GM18508 (cell line): Measurements from ENCODE around the gene LNX2.
"Not testable (repeated sequence)": the region's sequence is repeated elsewhere in the genome, so short reads cannot be mapped to it uniquely, and the experiment has no call there.

ENCODE experiments used
- ATAC-seq: cut with Tn5 transposase; IDR thresholded peaks from one replicate; pipeline ENCODE4 v1.9.1; 2021; ENCODE audit warnings: moderate number of reproducible peaks; ENCODE audit not compliant: insufficient read depth, unreplicated experiment

The LNX2 gene

DNA sequence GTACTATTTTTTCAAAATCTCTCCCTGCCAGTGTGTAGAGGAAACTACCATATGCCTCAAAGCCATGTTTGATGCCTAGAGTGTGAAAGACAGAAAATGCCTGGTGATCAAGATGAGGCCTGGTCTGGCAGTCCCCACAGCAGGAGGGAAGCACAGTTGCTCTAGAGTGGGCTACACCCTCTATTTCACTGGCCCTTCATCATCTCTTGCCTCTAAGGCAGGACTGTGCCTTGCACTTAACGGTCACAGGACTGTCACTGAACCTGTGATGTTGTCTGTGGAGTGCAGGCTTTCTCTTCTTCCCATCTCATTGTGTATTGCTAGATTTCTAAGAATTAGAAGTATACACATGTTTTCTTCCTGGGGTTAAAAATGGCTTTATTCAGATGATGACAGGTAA, 17.7 kb upstream of the LNX2 start:
- ATAC-seq = no peak

DNA sequence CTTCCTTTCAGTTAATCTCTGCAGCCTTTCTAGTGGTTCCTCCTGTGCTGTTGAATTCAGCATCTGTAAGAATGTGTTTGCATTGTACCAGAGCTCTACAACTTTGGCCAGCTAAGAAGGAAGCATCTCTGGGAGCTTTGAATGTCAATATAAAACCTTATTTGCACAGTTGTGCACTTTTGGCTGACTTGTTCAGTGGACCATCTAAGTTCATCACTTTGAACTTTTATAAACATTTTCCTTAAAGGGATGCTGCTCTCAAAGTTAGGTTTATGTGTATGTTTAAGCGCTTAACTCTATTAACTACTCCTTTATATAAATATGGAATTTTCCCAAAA, 16.9 kb upstream of the LNX2 start:
- ATAC-seq = no peak

- ATAC-seq = no peak
Observed at GRCh38 chr13:27636589-27637288, 16.4 kb upstream of the LNX2 start.

DNA sequence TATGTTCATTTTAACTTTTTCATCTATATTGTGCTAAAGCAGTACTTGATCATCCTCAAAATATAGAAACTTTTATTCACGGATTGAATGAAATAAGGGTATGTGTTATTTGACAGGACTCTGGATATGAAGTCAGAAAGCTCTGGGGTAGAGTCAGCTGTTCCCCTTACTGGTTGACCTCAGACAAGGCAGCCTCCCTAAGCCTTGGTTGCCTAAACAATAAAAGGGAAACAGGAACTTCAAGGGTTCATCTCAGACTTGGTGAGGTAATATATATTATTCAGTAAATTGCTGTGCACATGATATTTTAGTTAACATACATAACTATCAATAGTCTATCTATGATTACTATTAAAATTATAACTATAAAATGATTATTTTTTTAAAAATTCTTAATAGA, 14.9 kb upstream of the LNX2 start:
- ATAC-seq = no peak

DNA sequence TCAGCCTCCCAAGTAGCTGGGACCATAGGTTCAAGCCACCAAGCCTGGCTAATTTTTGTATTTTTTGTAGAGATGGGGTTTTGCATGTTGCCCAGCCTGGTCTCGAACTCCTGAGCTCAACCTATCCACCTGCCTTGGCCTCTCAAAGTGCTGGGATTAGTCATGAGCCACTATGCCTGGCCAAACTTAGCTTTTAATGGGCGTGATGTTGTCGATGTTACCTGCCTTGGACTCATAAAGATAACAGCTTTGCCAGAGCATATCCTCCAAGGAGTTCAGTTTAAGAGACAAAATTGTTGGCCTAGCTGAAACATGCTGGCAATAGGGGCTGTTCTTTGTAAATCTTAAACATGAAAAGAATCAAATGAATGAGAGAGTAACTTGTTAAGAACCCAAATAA, 14.5 kb upstream of the LNX2 start:
- ATAC-seq = no peak

DNA sequence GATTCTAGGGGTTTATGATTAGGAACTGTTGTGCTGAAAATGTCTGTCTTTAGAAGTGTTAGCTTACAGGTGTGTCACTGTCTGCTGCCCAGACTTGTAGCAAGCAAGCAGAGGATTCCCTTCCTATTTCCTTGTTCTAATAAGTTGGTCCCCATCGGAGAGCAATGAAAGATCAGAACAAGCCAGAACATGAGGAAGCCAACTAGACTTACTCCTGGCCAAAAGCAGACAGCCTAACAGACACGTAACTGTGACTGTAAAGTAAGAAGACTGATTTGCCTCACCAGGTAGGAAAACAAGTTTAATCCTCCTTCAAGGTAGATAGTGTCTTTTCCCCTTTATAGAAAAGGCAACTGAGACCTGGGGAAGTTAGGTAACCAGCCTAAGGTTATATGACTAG, 13.9 kb upstream of the LNX2 start:
- ATAC-seq = no peak

DNA sequence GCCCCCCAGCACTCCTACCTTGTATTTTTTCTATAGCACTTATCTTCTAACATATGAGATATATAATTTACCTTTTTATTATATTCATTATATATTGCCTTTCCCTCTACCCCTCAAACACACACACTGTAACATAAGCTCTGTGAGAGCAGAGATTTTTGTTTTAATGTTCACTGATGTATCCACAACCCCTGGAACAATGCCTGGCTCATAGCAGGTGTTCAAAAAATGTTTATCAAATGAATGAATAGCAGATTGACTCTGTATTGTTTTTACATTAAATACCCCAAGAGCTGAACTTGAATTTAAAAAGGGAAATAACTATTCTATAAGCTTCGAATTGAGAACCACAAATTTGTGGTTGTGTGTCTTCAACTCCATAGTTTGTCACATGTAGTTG, 12.3 kb upstream of the LNX2 start:
- no peak for ATAC-seq

- no peak for ATAC-seq
Observed at GRCh38 chr13:27632214-27632613, 11.9 kb upstream of the LNX2 start.

- no peak for ATAC-seq
Observed at GRCh38 chr13:27631665-27632064, 11.3 kb upstream of the LNX2 start.

GRCh38 chr13:27631156-27631555, 10.8 kb upstream of the LNX2 start:
- ATAC-seq = no peak

- ATAC-seq = not testable (repeated sequence)
Observed at GRCh38 chr13:27628766-27629165, 8.4 kb upstream of the LNX2 start.

DNA sequence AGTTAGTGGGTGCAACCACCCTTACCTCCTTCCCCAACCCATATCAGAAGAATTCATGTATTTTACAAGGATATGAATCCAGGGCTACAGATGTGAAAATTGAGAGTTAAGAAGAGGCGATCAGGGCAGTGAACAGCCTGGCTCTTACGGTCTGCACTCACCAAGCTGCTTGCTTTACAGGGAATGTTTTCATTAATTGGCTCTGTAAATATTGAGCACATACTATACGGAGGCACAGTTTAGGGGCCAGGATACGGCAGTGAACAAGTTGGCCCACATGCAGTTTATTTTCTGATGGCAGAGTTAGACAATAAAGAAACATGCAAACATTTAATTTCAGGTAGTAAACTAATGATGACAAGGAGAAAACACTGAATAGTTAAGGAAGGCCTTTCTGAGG, 7.8 kb upstream of the LNX2 start:
- ATAC-seq = no peak

DNA sequence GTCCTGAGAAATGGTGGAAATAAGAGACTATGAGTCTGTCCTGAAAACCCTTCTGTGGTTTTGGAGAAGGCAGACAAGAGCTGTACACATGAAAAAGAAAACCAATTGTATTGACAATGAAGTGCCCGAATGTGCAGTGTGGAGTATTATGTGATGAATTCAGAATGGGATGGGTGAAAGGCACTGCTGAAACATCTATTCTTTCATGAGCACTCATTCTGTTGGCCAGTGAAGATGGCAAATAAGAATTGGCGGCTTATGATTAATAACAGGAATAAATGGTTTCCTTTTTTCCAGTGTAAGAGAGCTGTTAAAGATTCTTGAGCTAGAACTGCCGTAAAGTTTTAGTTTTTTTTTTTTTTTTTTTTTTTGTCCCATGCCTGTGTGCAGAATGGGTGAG, 7.1 kb upstream of the LNX2 start:
- no peak for ATAC-seq

DNA sequence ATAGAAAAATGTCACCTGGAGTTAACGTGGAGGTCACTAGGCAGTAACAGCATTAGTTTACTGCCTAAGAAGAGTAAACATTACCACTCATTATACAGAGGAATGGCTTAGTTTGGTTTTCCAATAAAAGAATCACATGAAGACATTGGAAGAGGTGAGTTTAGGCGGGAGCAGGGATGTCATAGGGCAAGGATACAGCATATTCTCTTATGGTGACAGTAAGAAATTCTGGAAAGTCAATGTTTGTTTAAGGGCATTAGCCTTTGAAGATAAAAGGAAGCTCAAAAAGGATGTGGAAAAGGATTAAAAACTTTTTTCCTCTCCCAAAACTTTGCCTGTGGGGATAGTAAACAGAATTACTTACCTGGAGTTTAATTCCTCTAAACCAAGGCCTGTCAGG, 5.5 kb upstream of the LNX2 start:
- no peak for ATAC-seq

GRCh38 chr13:27624071-27624470, 3.7 kb upstream of the LNX2 start:
- ATAC-seq = no peak

DNA sequence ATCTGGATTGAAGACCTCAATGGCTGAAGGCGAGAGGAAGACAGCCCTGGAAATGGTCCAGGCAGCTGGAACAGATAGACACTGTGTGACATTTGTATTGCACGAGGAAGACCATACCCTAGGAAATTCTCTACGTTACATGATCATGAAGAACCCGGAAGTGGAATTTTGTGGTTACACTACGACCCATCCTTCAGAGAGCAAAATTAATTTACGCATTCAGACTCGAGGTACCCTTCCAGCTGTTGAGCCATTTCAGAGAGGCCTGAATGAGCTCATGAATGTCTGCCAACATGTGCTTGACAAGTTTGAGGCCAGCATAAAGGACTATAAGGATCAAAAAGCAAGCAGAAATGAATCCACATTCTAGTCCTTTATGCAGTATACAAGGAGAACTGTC, 2.6 kb upstream of the LNX2 start:
- ATAC-seq = no peak

DNA sequence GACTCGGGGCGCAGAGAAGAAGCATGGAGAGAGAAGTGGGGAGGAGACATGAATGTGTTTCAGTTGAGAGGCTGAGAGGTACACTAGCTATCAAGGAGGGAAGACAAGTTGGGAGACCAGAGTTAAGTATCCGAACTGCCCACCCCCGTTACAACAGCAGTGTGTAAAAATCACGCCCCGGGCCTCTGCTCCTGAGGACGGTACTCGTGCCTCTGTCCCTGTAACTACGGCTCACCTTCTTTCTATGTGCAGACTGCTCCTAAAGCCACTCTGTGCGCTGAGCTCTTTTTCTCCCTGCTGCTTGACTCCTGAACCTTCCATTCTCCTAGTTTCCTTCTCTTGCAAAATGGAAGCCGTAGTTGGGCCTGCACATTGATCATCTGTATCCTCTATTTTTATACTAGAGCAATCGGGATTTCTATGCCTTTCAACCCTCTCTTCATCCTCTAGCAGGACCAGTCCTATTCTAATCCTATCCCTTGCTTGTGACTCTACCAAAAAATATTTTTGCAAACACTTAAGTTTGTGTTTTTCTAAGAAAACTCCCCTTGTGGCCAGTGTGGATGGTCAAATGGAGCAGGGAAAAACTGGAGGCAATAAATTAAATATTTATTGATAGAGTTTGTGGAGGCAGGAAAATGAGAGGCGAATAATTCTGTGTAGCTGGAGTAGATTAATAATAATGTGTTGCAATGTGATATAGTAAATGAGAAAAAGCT, 1.9 kb upstream of the LNX2 start:
- ATAC-seq = no peak

DNA sequence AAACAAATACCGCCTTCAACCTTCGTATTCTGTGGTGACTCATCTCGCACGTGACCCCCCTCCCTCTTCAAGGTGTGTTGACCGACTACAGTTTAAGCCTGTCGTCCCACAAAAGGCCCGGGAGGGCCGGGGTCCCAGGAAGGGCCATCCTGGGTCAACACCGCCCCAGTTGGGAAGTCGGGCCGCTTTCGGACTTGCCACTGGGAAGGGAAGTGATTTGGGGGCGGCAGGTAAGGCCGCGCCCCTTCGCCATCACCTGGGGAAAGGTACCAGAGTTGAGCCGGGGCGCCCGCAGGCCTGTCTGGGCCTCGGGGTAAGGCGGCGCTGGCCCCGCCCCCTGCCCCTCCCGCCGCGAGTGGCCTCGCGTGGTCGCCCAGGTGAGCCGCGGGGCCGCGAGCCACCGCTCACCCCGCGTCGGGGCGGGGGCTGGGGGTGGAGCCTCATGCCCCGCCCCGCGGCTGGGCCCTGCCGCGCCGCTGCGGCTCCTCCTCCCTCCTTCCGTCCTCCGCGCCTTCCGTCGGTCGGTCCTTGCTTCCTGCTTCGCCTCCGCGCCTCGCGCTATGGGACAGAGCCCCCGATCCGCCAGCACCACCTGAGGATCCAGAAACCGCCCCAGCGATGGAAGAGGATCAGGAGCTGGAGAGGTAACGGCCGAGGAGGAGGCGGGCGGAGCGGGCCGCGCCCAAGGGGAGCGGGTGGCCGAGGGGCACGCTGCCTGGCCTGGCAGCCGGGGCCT, 1.2 kb upstream of the LNX2 start, which contains the start of gene POLR1D:
TSS of gene POLR1D (plus strand) at position 527 of the 736 bp plus-strand sequence. CDS start at position 619, 92 bp downstream.
- peak; percentile 32 for ATAC-seq

DNA sequence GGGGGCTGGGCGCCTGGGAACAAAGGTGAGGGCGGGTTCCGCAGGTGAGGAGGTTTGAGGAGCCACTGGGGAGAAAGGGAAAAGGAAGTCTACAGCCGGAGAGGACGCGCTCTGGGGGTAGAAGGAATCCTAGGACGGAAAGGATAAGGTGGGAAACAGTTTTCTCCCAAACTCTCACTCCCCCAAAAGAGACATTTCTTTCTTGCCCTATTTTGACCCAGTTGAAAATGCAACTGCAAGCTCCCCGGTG, 712 bp upstream of the LNX2 start:
- no peak for ATAC-seq

- peak; percentile 21 for ATAC-seq
Observed at GRCh38 chr13:27619728-27620376, 477 bp downstream of the LNX2 start.

DNA sequence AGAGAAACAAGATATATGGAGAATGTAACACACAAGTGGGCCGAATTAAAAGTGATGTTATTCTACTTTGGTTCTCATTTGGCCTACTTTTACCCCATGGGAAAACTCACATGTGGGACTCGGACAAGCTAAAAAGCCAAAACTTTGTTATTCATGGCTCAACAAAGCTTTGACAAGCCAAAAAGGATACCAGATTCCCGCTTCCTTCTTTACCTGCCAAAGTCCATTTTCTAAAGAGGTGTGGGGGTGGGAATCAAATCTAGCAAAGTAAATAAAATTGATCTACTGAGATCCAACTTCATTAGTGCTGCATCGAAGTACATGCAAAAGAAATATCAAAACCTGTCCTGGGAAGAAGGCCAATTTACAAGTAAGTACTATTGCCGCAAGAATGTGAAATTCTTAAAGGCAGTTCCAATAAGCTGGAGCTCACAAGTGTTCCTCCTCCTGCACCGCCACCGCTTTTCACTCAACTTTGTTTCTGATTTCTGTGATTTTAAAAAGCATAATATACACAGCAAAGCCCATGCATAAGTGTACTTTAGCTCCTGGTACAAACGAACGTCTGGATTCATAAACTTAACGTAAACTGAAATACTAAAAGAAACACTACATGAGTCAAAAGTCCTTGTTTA, 1.1 kb downstream of the LNX2 start:
- no peak for ATAC-seq
